IPS DF 19.7 (cell line): ENCODE measurements around the gene CARNS1.

Experiments used
- DNase-seq: peaks from one replicate; pipeline ENCODE4 v3.0.0-alpha.2; 2013; ENCODE audit warnings: low read depth, low spot score

The CARNS1 gene

GRCh38 chr11:67376063-67376820 is 39.2 kb upstream of the CARNS1 start:
- no peak for DNase-seq

- no peak for DNase-seq
These were observed 38.3 kb upstream of the CARNS1 start for GRCh38 chr11:67376873-67377808.

- DNase-seq: no peak
These were observed 36.9 kb upstream of the CARNS1 start for GRCh38 chr11:67378544-67378943.

GRCh38 chr11:67379061-67380058 is 36.1 kb upstream of the CARNS1 start:
- no peak for DNase-seq

GRCh38 chr11:67381244-67381972 is 34.1 kb upstream of the CARNS1 start:
- DNase-seq: no peak

- DNase-seq: no peak
These were observed 33.0 kb upstream of the CARNS1 start for GRCh38 chr11:67382276-67383136.

- no peak for DNase-seq
These were observed 30.6 kb upstream of the CARNS1 start for GRCh38 chr11:67384851-67385366.

- DNase-seq: no peak
These were observed 28.4 kb upstream of the CARNS1 start for GRCh38 chr11:67387069-67387468.

GRCh38 chr11:67387518-67387917 is 28.0 kb upstream of the CARNS1 start:
- no peak for DNase-seq

- DNase-seq: no peak
These were observed 26.0 kb upstream of the CARNS1 start for GRCh38 chr11:67389477-67389876.

GRCh38 chr11:67390947-67391303 is 24.6 kb upstream of the CARNS1 start:
- no peak for DNase-seq

GRCh38 chr11:67391304-67392182 is 23.9 kb upstream of the CARNS1 start, which contains the start of gene RAD9A:
RAD9A (plus strand) TSS chr11:67391986; CDS start chr11:67392045, 59 bp downstream.
- no peak for DNase-seq

- DNase-seq: no peak
These were observed 23.2 kb upstream of the CARNS1 start for GRCh38 chr11:67392183-67392715.

GRCh38 chr11:67393437-67393836 is 22.0 kb upstream of the CARNS1 start:
- DNase-seq: no peak

GRCh38 chr11:67393990-67394389 is 21.5 kb upstream of the CARNS1 start:
- no peak for DNase-seq

- no peak for DNase-seq
These were observed 19.8 kb upstream of the CARNS1 start for GRCh38 chr11:67395555-67396258.

GRCh38 chr11:67396259-67396581 is 19.3 kb upstream of the CARNS1 start:
- no peak for DNase-seq
